Measurements from ENCODE around the gene LIN52.

LIN52 gene

GRCh38 chr14:74237441-74237840, 152.7 kb downstream of the LIN52 start:
- no peak for DNase-seq (ENCODE audit: low spot score)

GRCh38 chr14:74238974-74239847, 154.5 kb downstream of the LIN52 start, which contains the start of gene VSX2:
Gene VSX2, plus strand, starts transcription at chr14:74239449. Its CDS starts 113 bp downstream, at chr14:74239562.
- no peak for DNase-seq (ENCODE audit: low spot score)

- DNase-seq (ENCODE audit: low spot score): no peak
Observed at GRCh38 chr14:74239848-74240793, 155.4 kb downstream of the LIN52 start.

DNA sequence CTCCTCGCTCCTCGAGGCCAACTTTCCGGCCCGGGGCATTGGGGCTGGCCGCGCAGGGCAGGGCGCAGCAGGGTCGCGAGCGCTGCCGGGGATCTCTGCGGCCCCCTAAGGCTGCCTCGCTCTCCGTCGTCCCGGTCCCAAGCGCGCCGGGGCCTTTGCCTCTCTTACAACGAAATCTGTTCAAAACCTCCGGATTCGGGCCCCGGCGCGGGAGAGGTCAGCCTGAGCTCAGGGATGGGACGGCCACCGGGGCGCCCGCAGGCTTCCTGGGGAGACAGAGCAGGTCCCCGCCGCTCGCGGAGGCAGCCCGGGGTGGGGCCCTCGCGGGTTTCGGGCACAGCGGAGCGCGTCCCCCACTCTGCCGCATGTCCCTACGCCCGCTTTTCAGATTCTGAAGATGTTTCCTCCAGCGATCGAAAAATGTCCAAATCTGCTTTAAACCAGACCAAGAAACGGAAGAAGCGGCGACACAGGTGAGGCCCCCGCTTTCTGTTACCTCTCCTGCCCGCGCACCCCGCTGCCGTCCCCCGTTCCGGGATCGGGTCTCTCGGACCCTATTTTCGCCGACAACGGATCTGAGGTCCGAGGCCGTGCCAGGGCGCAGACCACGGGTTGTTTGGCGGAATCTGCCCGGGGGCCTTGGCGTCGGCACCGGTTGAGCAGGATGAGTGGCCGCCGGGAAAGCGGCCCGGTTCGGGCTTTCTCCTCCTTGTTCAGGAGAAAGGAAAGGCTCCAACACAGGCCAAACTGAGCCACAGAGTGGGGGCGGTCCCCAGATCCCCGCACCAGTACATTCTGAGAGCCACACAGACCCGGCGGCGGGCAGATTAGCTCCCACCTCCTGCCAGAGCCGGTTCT, 156.3 kb downstream of the LIN52 start:
- no peak for DNase-seq (ENCODE audit: low spot score)

GRCh38 chr14:74241652-74242017, 156.9 kb downstream of the LIN52 start:
- no peak for DNase-seq (ENCODE audit: low spot score)

DNA sequence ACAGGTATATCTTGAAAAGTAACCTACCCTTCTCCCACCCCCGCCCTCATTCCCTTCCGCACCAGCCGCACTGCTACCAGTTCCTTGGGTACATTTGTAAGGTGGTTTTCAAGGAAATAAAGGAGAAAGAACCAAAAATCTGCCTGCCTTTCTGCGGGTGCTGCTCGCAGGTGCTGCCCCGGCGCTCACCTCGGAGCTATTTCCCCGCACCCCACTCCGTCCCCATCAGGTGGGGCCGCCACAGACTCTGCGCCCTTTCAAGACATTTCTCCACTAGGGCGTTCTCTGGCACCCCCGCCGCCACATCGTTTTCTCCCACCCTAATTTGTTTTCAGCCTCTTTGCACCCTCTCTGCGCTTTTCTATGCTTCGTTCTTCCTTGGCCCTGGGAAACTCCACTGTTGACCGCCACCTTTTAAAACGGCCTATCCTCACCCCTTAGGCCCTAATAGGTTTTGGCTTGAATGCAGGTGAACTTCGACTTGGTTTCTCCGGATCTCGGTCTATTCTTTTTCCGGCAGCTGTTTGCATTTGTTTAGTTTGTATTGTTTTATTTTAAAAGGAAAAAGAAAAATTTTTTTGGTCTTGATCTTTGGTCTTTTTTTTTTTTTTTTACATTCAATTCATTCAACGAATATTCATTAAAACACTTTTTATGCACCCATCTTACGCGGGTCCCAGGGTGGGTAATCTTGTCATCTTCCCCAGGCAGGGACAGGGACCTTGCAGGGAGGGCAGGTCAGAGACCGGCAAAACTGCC, 157.4 kb downstream of the LIN52 start:
- no peak for DNase-seq (ENCODE audit: low spot score)

DNA sequence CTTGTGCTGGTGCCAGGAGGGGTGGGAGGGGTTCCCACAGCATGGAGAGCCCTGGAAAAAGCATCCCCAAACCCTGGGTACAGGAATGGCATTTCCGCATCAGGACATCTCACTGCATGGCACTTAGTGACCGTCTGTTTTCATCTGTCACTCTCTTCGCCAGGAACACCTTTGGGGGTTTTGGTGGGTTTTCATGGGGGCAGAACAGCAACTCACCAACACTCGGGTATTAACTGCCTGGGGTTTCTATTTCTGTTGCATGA, 158.0 kb downstream of the LIN52 start:
- DNase-seq (ENCODE audit: low spot score): no peak

GRCh38 chr14:74243051-74243450, 158.3 kb downstream of the LIN52 start:
- no peak for DNase-seq (ENCODE audit: low spot score)

DNA sequence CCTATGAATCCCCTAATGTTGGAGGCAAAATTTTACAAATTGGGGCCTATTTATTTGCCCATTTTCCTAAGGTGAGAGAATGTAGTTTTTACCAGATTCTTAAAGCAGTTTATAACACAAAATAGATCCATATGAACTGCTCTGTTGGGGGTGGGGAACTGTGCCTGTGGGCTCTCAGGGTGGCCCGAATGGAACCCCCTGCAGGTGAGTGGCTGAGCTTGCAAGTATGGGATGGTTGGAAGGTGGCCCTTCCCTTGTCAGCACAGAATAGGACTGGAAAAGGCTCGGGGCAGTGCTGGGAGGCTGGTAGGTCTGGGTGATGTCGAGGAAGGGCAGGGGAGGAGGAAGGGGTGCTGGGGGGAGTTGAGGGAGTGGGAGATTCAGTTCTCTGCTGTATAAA, 159.4 kb downstream of the LIN52 start:
- DNase-seq (ENCODE audit: low spot score): no peak

DNA sequence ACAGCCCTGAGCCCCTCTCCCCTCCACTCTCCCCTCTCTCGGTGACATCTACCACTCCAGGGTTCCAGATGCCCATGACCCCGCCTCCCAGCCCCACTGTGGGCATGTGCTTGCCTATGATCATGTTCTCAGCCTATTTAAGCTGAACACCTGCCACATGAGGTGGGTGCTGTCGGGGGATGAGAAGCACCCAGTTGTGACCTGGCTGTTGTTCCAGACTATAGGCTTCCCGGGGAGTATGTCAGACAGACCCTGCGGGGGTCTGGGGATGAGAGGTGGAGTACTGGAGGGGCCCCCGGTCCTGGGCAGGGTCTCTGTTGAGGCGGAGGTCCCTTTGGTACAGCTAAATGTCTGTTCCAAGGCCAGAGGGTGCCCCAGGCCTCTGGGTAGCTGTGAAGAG, 160.5 kb downstream of the LIN52 start:
- no peak for DNase-seq (ENCODE audit: low spot score)

- DNase-seq (ENCODE audit: low spot score): no peak
Observed at GRCh38 chr14:74246542-74246941, 161.8 kb downstream of the LIN52 start.

GRCh38 chr14:74248017-74248416, 163.3 kb downstream of the LIN52 start:
- DNase-seq (ENCODE audit: low spot score): no peak

DNA sequence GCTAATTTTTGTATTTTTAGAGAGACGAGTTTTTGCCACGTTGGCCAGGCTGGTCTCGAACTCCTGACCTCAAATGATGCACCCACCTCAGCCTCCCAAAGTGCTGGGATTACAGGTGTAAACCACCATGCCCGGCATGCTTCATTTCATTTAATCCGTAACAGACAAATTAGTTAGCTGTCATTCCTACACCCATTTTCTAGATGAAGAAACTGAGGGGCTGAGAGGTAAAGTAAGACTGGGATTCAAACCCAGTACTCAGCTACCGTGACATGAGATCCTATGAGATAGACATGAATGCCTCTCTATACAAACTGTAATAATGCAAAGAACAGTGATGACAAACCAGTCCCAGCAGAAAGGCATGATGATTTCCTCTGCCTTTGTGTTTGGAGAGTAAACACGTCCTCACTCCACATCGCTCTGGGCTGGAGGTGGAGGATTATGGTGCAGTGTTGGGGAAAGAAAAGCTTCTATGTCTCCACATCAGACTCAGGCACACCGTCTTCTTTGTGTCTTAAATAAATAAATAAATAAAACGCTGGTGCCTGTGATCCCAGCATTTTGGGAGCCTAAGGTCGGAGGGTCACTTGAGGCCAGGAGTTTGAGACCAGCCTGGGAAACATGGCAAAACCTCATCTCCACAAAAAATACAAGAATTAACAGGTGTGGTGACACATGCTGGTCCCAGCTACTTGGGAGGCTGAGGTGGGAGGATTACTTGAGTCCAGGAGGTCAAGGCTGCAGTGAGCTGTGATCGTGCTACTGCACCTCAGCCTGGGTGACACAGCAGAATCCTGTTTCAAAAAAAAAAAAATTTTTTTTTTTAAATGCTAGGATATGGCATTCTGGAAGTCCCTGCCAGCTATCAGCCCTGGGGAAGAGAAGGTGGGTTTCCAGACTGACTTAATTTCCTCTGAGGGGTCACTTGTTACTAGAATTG, 164.9 kb downstream of the LIN52 start:
- DNase-seq (ENCODE audit: low spot score): no peak
